Measurements from ENCODE around the gene ITIH4. TPM values are rescaled to one million over a fixed set of nuclear protein-coding genes. Genes with fewer than 3 reads are reported as not detected.
A peak's percentile ranks its signal among the peaks of the same experiment; 100 is the strongest.
"Not testable (repeated sequence)": the region's sequence is repeated elsewhere in the genome, so short reads cannot be mapped to it uniquely, and the experiment has no call there.

Gene ITIH4
- total and polyA plus RNA-seq, 8 donors, result 16.2 to 276 (median 77.4) TPM

GRCh38 chr3:52779837-52780585 is 50.5 kb downstream of the ITIH4 start:
- intact Hi-C loops (cut with DNase I), result no loop called here
- no peaks in the 10 kb centered on the region for H3K27me3 ChIP-seq
- H3K4me3 ChIP-seq, result no peak overlapping the region
- FAIRE-seq, result no peak
- H3K36me3 ChIP-seq, result no peaks in the 10 kb centered on the region
- WGBS, 2 donors, result 76 to 88% methylated on average over 8 of the region's 8 CpGs
- no peak for TF ChIP-seq CTCF (IDR thresholded peaks at IDR 0.05)
- no peak overlapping the region for H3K27ac ChIP-seq
- no peak for ATAC-seq
- peak in 2 of 6 donors; percentile 3 to 29 for DNase-seq
- H3K9me3 ChIP-seq, result no peaks in the 10 kb centered on the region
- H3K4me1 ChIP-seq, result no peaks in the 10 kb centered on the region

- no peak overlapping the region for H3K27ac ChIP-seq
- ATAC-seq (no peak), DNase-seq (peak in 2 of 6 donors; percentile 3 to 31), FAIRE-seq (no peak)
- H3K4me3 ChIP-seq, result no peak overlapping the region
- WGBS, 2 donors, result 73 to 82% methylated on average over 11 of the region's 11 CpGs
- H3K9me3 ChIP-seq, result no peaks in the 10 kb centered on the region
- no peaks in the 10 kb centered on the region for H3K27me3 ChIP-seq
- H3K36me3 ChIP-seq, result no peaks in the 10 kb centered on the region
- intact Hi-C loops (cut with DNase I), result no loop called here
- no peak for TF ChIP-seq CTCF (IDR thresholded peaks at IDR 0.05)
- H3K4me1 ChIP-seq, result no peaks in the 10 kb centered on the region
Observed at GRCh38 chr3:52779011-52779836, 51.2 kb downstream of the ITIH4 start.

GRCh38 chr3:52777959-52778805 is 52.3 kb downstream of the ITIH4 start:
- Histone ChIP-seq H3K9me3 (no peaks in the 10 kb centered on the region), H3K27me3 (no peaks in the 10 kb centered on the region), H3K36me3 (no peaks in the 10 kb centered on the region), H3K27ac (no peak overlapping the region), H3K4me1 (no peaks in the 10 kb centered on the region), H3K4me3 (no peak overlapping the region)
- TF ChIP-seq CTCF (IDR thresholded peaks at IDR 0.05), result no peak
- WGBS, 2 donors, result 82 to 91% methylated on average over 17 of the region's 17 CpGs
- FAIRE-seq (no peak), ATAC-seq (no peak), DNase-seq (peak in 3 of 6 donors; percentile 5 to 44 (median 15))
- intact Hi-C loops (cut with DNase I), result no loop called here

- no peak for TF ChIP-seq CTCF (IDR thresholded peaks at IDR 0.05)
- WGBS, 2 donors, result 58 to 62% methylated on average over 12 of the region's 12 CpGs
- Histone ChIP-seq H3K9me3 (no peaks in the 10 kb centered on the region), H3K4me3 (no peak within 1 kb of the TSS), H3K27me3 (no peaks in the 10 kb centered on the region), H3K27ac (no peak within 1 kb of the TSS), H3K36me3 (no peaks in the 10 kb centered on the region), H3K4me1 (no peaks in the 10 kb centered on the region)
- DNase-seq (peak in 3 of 6 donors; percentile 4 to 38 (median 37)), ATAC-seq (peak in 2 of 4 donors; percentile 31 to 47), FAIRE-seq (no peak)
- intact Hi-C loops (cut with DNase I), result no loop called here
Observed at GRCh38 chr3:52777127-52777958, 53.1 kb downstream of the ITIH4 start, which contains the start of gene ITIH1. Gene ITIH1 (plus strand): TSS chr3:52777599. CDS start chr3:52777616, 17 bp downstream.

- peak overlapping the region in 1 of 4 donors; percentile 51 for H3K27ac ChIP-seq
- H3K9me3 ChIP-seq; H3K36me3 ChIP-seq; H3K27me3 ChIP-seq; H3K4me3 ChIP-seq; intact Hi-C loops (cut with DNase I); ATAC-seq; H3K4me1 ChIP-seq; FAIRE-seq: not testable (repeated sequence)
- DNase-seq, result peak in 1 of 6 donors; percentile 18
- 66 to 75% methylated on average over 6 of the region's 6 CpGs for WGBS, 2 donors
Observed at GRCh38 chr3:52776486-52776885, 54.0 kb downstream of the ITIH4 start.
